ENCODE measurements around the gene BBOX1.

- TF ChIP-seq CTCF (conservative IDR thresholded peaks at IDR 0.05; ENCODE audit: low read depth, low read length) (no peak), POLR2A (IDR thresholded peaks at IDR 0.05; ENCODE audit: low read depth, low read length) (no peak), SMC3 (IDR thresholded peaks at IDR 0.05; ENCODE audit: low read depth, low read length) (no peak), MAZ (IDR thresholded peaks at IDR 0.05; ENCODE audit: borderline replicate concordance, low read depth, low read length) (no peak), CEBPB (IDR thresholded peaks at IDR 0.05; ENCODE audit: low read depth, low read length) (no peak), RFX5 (IDR thresholded peaks at IDR 0.05; ENCODE audit: low read depth, low read length) (no peak), FOS (IDR thresholded peaks at IDR 0.05; ENCODE audit: low read depth, low read length) (no peak), RAD21 (IDR thresholded peaks at IDR 0.05; ENCODE audit: low read length) (no peak), NFE2L2 (IDR thresholded peaks at IDR 0.05; ENCODE audit: low read depth, low read length) (no peak), CHD1 (IDR thresholded peaks at IDR 0.05; ENCODE audit: low read depth, low read length) (no peak)
- TF ChIP-seq, protein P1, sequence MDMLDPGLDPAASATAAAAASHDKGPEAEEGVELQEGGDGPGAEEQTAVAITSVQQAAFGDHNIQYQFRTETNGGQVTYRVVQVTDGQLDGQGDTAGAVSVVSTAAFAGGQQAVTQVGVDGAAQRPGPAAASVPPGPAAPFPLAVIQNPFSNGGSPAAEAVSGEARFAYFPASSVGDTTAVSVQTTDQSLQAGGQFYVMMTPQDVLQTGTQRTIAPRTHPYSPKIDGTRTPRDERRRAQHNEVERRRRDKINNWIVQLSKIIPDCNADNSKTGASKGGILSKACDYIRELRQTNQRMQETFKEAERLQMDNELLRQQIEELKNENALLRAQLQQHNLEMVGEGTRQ (IDR thresholded peaks at IDR 0.05; ENCODE audit: low read depth, low read length), result no peak
Measured at GRCh38 chr11:27150098-27150497, 109.5 kb downstream of the BBOX1 start.

All from IMR-90 (cell line).